ENCODE measurements around the gene ADORA1.

The ADORA1 gene

DNA sequence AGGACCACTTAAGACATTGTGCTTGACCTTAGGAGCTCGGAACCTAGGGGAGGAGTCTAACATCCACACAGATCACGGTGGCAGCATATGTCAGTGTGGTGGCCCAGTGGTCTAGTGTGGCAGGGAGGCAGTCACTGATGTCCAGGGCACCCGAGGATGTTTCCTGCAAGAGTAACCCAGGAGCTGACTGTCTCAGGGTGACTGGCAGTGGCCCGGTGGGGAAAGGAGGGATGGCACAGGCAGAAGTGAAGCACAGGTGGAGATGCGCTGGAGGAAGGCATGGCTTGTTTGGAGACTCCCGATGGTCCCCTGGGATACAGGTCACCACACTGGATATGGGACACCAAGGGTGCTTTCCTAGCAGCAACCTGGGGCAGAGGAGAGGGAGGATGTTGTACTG is 85.6 kb downstream of the ADORA1 start:
- no peak for DNase-seq (ENCODE audit: low spot score)

DNA sequence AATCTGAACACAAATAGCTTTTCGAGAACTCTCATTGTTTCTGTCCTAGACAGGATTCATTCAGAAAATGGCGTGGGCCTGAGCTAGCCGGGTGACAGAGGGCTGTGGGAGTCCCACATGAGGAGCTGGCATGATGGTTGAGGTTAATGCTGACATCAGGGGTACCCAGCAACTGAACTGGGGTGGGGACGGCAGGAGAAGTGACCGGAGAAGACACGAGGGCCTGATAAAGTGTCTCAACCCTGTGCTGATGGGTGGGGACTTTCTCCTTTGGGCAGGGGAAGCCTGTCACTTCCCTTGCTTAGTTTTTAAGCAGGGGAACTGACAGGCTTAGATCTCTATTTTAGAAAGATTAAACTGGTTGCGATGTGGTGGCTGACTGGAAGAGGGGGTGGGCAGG is 87.3 kb downstream of the ADORA1 start:
- DNase-seq (ENCODE audit: low spot score): no peak

DNA sequence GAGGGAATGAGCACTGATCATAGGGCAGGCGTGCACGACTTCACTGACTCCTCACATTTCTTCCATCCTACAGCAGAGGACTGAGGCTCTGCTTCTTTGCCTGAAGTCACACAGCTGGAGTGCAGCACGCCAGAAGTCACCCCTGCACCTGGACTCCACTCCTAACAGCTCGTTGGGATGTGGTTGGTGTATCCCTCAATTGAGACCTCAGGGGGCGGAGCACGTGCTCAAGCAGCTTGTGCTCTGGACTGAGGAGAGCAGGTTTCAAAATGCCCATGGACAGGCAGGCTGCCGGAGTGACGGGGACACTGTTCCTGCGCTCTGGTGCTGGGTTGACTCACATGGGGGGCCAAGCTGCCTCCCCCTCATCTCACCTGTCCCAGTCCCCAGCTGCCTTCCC is 88.0 kb downstream of the ADORA1 start:
- DNase-seq (ENCODE audit: low spot score): no peak

DNA sequence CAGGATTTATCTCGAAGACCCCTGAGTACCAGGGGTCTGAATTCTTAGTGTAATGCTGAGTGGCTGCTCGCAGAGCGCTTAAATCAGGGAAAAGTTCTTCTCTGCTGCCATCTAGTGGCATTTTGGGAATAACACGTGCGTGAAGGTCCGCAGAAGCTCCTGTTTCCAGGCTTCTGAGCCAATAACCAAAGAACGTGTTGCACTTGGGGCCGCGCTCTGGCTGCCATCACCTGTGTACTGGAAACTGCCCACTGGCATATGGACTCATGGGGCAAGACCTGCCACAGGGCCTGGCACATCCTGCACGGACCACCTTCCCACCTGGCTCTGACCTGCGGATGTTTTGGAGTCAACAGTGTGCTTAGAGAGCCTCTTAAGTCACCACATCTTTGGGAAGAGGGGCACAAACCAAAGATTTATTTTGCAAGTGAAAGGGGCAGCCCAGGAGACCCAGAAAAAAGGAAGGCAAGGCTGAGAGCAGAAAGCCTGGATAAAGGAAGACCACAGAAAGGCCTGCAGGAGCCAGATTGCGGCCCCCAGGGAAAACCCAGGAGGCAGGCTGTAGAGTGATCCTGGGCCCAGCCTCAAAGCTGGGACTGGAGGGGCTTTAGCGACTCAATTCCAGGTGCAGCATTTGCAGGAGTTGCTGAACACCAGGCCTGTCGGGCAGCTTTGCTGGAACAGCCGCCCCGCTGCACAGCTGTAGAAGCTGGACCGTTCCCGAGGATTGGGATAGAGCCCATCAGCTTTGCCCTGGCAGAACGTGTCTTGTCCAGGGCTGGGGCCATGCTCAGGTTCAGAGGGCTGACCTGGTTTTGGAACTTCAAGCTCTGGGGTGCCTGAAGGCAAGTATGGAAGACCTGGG is 89.0 kb downstream of the ADORA1 start:
- DNase-seq (ENCODE audit: low spot score): peak; percentile 60

Measured in CD4-positive, alpha-beta T cell treated with Interleukin-6 at 100 ng/mL for 8 hours (primary cell).